NCI-H1092 treated with DMSO at 0.1 percent for 48 hours (cell line): Measurements from ENCODE around the gene TBC1D1.

Experiments used
- DNase-seq: peaks from one replicate; lab custom pipeline; 2025; lab: John Stamatoyannopoulos, UW

TBC1D1 gene

DNA sequence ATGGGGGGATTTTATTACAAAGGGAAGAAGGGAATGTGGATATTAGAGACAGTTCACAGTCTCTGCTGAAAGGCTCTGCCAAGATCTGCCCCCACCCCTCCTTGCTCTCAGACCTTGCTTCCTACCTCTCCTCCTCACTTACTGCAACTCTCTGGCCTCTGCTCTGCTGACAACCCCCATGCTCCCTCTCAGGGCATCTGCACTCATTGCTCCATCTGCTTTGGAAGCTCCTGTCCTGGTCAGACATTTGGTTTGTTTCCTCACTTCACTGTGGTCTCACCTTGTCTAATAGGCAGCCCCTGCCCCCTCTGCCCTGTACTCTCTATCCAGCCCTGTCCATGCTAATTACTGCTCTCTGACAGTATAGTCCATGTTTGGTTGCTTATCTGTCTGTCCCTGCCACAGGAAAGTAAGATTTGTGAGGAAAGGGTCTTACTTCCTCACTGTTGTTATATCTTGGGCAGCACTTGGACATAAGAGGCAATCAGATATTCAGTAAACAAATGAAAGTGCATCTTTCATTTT is 258.6 kb downstream of the TBC1D1 start:
- DNase-seq = no peak

DNA sequence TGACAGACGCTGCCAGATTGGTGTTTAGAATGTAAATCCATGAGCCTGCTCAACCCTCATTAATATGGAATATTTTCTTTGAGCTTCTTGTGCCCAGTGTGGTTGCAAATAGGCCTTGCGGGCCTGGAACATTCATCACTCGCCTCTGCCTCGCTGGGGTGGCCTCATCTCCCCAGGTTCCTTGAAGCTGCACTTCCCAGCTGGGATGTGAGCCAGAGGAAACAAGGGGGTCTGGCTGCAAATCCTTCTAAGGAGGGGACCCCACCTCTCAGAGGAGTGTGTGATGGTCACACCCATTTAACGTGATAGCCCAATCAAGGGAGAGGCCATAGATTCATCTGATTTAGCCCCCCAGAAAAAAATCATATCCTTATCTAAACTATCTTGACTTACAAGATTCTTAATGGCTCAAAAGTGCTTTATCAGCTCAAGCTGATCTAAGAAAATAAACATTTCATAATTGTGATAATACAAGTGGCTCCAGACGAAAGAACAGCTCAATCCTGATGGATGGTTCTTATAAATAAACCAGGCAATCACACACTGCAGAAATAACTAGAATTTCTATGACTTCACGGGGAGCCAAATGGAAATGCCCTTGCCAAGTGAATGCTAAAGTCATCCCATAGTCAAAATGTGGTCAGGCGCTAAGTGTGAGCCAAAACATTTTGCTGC is 259.2 kb downstream of the TBC1D1 start:
- DNase-seq = no peak

DNA sequence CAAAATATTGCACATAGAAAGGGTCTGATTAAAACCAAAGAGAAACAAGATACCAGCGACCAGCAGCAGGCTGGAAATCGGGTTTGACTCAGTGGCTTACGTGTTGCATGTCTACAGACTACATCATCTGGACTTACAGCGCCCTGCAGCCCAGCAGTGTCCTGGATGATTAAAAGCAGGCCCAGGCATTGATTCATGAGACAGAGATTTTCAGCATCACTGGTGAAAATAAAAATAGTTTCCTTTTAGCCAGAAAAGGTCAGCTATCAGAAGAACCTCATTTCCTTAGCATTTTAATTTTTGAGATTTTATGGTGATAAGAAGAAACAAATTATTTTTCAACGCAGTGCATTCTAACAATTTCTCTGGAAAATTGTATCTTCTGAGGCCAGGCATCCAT is 259.9 kb downstream of the TBC1D1 start:
- no peak for DNase-seq

DNA sequence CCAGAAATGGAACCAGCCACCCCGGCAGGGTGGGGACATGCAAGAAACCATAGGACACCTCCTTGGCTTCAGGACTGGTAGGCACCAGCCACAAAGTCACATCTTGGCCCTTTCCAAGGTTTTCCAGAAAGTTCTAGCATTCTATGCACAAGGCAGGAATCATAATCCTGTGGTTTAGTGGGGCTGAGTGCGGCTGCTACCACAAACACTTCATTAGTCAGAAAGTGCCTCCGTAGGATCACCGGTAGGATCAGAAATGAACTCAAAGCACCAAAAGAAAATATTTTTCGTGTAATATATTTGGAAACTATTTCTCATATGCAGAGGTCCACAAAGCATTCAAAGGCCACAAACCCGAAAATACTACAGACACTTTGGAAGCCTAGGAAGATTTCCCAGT is 261.0 kb downstream of the TBC1D1 start:
- no peak for DNase-seq

DNA sequence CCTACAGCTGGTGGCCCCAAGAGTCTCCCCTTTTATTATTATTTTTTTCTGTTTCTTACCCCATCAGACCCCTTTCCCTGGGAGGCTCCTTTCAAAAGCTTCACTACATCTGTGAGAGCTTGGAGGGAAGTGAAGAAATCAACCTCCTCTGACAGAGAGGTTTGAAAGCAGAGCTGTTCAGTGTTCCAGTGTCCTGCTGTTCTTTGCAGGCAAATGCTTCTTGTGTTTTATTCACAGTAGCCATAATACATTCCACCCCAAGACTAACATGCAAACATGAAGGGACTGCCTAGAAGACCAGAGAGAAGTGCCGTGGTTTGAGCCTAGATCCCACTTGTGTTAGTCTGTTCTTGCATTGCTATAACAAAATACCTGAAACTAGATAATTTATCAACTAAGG is 261.4 kb downstream of the TBC1D1 start:
- DNase-seq = no peak

DNA sequence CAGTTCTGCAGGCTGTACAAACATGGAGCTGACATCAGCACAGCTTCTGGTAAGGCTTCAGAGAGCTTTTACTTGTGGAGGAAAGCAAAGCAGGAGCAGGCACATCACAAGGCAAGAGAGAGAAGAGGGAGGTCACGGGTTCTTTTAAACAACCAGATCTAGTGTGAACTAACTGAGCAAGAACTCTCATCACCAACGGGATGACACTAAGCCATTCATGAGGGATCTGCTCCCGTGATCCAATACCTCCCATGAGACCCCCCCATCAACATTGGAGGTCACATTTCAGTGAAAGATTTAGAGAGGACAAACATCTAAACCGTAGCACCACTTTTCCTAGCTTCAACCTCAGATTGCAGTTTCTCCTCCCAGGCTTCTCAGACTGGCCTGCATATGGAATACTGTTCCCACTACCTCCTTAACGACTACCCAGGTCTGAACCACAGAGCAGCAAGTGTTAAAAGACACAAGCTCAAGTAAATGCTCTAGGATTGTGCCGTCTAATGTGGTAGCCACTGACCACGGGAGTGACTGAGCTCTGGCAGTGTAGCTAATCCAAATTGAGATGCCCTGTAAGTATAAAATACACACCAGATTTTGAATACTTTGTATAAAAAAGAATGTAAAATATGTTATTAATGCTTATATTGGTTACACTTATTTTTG is 262.0 kb downstream of the TBC1D1 start:
- no peak for DNase-seq

DNA sequence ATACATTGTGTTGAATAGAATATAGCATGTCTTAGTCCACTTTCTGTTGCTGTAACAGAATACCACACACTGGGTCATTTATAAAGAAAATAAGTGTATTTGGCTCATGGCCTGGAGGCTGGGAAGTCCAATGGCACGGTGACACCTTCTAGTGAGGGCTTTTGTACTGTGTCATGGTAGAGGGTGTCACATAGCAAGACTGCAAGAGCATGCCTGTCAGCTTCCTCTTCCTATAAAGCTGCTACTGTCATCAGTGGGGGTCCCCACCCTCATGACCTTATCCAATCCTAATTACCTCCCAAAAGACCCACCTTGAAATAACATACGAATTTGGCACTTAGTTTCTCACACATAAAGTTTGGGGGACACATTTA is 262.5 kb downstream of the TBC1D1 start:
- DNase-seq = no peak

DNA sequence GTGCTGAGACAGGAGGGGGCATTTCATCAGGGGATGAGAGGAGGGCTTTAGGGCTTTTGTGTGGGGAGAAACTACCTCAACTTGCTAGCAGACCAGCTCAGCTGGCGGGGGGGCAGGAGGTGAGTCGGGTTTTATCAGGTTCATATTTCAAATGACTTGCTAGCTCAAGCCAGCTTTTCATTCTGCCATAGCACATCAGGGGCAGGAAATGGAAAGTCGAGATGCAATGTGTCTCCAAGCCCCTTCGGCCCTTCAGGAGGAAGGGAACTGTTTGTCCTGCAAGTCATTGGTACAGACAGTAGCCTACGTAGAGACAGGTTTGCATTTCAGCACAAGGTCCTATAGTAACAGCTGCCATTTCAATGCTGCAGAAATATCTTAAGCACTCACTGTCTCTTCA is 263.4 kb downstream of the TBC1D1 start:
- DNase-seq = no peak

DNA sequence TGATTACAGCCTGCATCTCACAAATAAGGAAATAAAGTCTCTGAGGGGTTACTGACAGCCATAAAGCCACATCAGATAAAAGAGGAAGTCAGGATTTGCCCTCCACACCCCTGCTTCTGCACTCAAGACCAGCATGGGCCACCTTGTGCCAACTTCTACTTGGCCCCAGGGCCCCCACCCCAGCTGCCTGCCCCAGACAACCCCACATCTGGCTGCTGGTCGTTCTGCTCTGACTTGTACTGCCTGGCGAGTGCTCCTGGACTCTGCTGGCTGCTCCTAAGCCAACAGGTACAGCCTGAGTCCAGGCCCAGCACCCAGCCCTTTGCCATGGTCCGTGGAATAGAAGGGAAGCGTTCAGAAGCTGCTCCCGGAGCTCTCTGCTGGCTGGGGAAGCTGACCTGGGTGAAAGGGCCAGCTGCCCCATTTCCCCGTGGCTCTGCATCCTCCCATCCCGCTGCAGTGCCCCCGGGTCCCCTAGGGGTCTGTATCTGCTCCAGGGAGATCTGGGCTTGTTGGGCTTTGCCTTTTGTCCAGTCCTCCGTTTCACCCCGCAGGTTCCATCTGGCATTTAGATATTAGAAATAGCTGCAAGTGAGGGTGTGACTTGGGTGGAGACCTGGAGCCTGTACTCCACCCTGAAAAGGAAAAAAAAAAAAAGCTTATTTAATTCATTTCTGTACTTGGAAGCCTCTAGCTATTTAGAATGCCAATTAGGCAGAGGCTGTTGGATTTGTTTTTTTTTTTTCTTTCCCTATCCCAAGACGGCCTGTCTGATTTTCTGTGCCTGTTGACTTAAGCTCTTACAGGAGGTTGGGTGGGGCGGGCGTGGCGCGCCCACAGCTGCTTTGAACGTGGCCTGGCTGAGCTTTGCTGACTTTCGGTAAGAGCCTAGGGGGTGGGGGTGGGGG is 264.1 kb downstream of the TBC1D1 start:
- DNase-seq = no peak

DNA sequence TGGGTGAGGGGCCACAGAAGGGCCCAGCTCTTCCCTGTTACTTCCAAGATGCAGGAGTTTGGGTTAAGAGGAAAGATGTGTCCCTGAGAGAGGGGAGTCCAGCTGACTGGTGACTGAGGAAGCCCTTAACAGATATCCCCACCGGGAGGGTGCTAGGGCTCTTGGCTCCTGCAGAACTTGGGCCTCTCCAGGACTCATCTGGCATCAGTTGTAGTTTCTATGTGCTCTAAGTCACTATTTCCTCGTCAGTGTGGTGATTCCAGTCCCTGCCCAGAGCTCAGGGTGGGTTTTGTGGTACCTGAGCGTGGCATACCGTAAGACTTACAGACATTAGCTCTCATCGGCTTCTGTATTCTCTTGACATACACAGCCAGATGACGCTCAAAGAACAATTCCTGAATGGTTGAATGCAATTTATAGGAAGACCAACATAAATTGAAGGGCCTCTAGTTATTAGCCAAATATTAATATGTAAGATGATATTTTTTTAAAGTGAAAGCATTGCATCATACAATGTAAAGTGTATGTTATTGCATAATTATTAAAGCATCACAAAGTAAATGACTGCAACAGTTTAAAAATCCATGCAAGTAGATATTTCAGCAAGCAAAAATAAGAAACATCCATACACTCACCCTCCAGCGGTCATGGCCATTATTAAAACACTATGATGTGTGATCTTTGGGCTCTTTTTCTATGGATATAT is 264.9 kb downstream of the TBC1D1 start:
- no peak for DNase-seq

DNA sequence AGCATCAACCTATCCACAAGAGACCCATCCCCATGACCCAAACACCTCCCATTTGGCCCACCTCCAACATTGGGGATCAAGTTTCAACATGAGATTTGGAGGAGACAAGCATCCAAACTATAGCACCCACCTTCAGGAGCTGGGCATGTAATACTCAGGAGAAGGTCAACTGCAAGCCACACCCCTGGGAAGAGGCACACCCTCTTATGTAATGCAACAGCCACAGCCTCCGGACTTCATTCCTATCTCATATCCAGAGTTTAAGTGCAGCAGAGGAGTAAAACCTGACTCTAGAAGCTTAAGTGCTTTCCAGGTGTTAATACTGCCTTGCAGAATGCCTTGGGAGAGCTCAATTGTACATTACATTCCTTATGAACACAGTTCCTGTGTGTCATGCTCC is 266.7 kb downstream of the TBC1D1 start:
- no peak for DNase-seq

DNA sequence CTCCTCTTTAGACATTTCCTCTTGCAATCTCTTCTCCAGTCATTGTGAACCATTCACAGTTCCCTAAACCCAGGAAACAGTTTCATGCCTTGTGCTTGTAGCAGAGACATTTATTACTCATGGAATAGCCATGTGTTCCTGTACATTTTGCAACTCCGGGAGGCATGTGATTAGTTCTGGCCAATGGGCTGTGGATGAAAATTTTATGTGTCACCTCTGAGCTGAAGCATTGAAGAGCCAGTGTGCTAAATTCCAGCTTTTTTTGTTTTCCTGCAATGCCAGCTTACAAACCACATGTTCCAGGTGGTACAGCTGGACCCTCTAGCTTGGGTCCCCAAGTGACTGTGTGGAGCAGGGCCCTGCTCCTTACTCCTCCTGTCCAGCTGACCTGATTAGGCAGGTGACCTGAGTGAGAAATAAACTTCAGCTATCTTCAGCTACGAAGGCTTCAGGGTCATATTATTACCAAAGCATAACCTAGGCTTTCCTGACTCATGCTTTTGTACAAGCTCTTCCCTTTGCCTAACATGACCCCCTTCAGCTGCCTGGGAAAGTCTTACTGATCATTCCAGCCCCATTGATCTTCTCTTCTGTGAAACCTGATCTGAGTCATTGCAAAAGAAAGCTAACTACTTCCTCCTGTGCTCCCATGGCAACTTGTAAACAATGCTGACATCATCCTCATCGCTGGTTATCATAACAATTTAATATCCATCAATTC is 269.8 kb downstream of the TBC1D1 start:
- peak; percentile 4 for DNase-seq

DNA sequence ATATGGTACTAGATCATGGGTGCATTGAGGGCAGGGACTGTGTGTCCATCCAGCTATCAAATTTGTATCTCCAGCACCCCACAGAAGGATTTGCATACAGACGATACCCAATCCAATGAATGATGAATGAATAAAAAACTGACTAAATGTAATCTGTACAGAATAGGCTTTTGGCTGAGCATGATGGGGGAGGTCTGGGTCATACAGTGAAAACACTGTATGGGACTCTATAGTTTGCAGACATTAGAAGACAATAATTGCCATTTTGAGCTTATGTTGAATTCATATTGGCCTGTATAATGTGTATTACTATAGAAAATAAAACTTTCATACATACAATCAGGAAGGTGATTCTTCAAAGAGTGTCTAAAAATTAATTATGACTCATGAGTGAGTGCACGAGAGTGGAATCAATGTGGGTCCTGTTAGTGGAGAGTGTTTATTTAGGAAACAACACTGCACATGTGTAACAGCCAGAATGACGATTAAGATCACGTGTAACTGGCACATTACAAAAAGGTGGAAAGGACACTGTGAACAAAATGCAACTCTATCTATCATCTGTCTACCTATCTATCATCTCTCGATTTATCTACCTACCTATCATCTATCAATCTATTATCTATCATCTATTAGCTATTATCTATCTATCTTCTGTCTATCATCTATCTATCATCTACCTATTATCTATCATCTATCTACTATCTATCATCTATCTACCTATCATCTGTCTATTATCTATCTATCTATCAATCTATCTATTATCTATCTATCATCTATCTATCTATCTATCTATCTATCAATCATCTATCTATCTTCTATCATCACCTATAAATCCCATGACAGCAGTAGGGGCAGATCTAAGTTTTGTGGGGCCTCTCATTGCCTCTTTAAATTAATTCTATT is 270.6 kb downstream of the TBC1D1 start:
- DNase-seq = no peak

DNA sequence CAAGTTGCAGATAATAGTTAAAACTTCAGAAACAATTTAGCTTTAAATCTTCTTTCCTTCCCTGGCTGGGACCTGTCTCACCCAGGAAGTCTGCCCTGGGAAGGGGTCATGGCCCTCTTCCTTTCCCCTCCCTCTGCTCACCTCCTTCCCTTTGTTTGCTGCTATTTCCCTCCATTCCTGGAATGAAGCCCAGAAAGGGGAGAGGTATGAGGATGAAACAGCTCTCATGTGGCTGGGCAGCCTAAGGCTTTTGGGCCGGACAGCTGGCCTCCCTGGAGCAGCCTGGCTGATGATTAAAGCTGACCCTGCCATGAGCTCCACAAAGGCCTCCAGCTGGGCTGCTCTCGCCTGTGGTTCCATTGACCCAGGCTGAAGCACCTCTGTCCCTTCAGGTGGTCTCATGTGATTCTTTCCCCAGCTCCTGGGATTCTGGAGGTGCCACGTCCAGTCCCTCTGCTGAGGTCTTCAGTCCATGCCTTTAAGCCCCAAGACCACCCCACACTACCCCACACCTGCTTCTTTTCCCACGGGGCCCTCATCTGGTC is 271.4 kb downstream of the TBC1D1 start:
- no peak for DNase-seq

DNA sequence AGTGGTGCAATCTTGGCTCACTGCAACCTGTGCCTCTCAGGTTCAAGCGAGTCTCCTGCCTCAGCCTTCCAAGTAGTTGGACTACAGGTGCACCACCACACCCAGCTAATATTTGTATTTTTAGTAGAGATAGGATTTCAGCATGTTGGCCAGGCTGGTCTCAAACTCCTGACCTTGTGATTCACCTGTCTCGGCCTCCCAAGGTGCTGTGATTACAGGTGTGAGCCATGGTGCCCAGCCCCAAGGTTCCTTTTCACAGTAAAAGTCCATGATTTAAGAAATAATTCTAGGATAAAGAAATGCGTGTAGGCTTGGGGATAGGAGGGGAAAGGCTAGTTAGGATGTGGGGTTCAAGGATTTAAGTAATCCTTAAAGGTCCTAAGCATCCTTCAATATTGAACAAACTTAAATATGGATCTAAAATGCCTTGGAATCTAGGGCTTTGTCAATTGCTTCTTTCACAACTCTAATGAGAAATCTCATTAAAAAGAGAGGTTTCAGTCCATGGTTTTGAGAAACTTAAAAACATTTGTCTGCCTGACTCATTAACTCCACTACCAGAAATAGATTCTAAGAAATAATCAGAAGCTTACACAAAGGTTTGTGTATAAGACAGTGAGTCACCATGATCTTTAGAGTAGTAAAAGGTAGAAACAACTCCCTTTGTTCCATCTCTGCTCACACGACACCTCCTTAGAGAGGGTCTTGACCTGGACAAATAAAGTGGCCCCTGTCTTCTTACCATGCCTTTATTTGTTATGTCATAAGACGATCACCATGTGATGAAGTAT is 272.5 kb downstream of the TBC1D1 start:
- no peak for DNase-seq

DNA sequence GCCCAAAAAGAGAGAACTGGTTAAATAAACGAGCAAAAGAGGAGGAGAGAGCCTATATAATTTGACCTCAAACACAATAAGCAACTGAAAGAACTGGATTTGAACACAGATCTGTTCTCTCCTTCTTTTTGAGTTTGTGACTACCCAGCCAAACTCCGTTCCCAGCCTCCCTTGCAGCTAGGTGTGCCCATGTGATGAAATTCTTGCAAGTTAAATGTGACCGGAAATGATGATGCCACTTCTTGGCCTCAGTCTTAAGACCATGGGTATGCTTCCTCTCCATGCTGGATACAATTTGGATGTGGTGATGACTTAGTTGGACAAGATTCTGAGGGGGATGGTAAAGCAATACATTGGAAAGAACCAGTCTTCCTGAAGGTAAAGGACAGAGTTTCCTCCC is 273.5 kb downstream of the TBC1D1 start:
- DNase-seq = no peak

DNA sequence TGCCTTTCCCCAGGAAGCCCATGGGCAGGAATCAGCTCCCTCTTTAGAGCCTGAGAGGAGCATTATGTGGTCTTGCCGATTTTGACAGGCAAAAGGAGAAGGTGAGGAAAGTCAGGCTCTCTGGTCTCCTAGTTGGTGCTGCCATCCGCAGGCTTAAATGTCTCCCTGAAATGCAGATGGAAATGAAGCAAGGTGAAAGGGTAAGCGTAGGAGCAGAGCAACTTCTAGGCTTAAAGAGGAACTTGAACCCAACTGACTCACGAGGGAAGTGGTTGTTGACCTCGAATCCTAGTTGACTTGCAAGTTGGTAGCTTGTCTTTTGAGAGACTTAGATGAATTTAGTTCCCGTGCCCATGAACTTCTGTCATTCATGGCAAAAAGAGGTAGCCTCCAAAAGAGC is 275.2 kb downstream of the TBC1D1 start:
- DNase-seq = no peak

DNA sequence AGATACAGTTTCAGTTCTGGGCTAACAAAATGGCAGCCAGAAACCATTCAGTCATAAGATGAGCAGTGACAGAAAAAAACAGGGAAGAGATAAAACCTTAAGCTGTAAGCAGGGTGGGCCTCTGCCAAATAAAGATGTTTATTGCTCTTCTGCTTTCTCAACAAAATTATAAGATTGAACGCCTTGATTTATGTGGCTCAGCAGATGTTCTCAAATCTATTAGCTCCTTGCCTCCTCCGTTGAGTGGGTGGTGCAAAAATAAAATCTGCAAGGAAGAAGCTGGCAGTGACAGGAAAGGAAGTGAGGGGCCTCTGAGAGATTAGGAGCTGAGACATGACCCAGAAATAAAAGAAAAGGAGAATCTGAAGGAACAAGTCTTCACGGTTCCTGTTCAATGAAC is 275.9 kb downstream of the TBC1D1 start:
- no peak for DNase-seq

DNA sequence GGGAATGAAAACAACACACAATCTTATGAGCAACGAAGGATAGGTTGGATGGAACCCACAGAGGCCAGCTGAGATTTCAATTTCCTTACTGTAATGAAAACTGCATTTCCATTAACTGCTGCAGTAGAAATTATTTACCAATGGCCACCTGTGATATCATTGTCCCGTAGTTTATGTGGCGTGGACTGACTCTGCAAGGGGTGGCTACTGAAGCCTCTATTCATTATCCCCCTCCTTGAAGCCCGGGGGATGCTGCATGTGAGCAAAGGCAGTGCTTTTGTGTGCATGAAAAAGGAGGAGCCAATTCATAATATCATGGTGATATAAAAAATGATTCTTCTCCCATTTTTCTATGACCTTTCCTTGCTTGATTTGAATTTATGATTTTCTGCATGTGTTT is 277.1 kb downstream of the TBC1D1 start:
- no peak for DNase-seq
